GM23338 (cell line): Measurements from ENCODE around the gene ORM1. TPM values are rescaled to one million over a fixed set of nuclear protein-coding genes. Genes with fewer than 3 reads are reported as not detected.

ENCODE experiments used
- ATAC-seq: fragments of 200-7000 bp; cut with Tn5 transposase; 3 replicates; pipeline ENCODE4 v1.9.1; 2020
- DNase-seq: peaks from one replicate; pipeline ENCODE4 v3.0.0-alpha.2; 2015; ENCODE audit warnings: low spot score
- H2AFZ ChIP-seq: fragments of 200-600 bp; sonication (generic); 2 replicates; pipeline ENCODE4 v1.8.0; 2016; ENCODE audit warnings: antibody characterized with exemption, mild to moderate bottlenecking, moderate library complexity
- H3F3A ChIP-seq: fragments of 200-600 bp; sonication (generic); replicated peaks from 2 replicates; pipeline ENCODE4 v1.8.0; 2017; ENCODE audit warnings: antibody characterized with exemption, mixed run types, low read depth
- H3K27ac ChIP-seq: fragments of 200-600 bp; sonication (generic); 2 replicates; pipeline ENCODE4 v1.6.1; 2016; ENCODE audit warnings: low read depth
- H3K27me3 ChIP-seq: fragments of 200-600 bp; sonication (generic); 2 replicates; pipeline ENCODE4 v1.8.0; 2016; ENCODE audit warnings: mild to moderate bottlenecking, mixed run types, moderate library complexity; ENCODE audit not compliant: insufficient read depth
- H3K36me3 ChIP-seq: fragments of 200-600 bp; sonication (generic); 2 replicates; pipeline ENCODE4 v1.8.0; 2016; ENCODE audit warnings: mild to moderate bottlenecking; ENCODE audit not compliant: insufficient read depth
- H3K4me1 ChIP-seq: fragments of 200-600 bp; sonication (generic); 2 replicates; pipeline ENCODE4 v1.8.0; 2016; ENCODE audit warnings: mild to moderate bottlenecking, moderate library complexity; ENCODE audit not compliant: insufficient read depth
- H3K4me2 ChIP-seq: fragments of 200-600 bp; sonication (generic); 2 replicates; pipeline ENCODE4 v1.7.1; 2017; ENCODE audit warnings: mixed run types
- H3K4me3 ChIP-seq: fragments of 200-600 bp; sonication (generic); 2 replicates; pipeline ENCODE4 v1.6.1; 2016; ENCODE audit warnings: mixed run types
- H3K79me2 ChIP-seq: fragments of 200-600 bp; sonication (generic); replicated peaks from 2 replicates; pipeline ENCODE4 v1.8.0; 2017; ENCODE audit warnings: mild to moderate bottlenecking; ENCODE audit not compliant: insufficient read depth
- H3K9me2 ChIP-seq: fragments of 200-600 bp; sonication (generic); 2 replicates; pipeline ENCODE4 v1.8.0; 2017; ENCODE audit not compliant: insufficient read depth
- H4K20me1 ChIP-seq: fragments of 200-600 bp; sonication (generic); replicated peaks from 2 replicates; pipeline ENCODE4 v1.8.0; 2017; ENCODE audit warnings: mild to moderate bottlenecking; ENCODE audit not compliant: insufficient read depth
- H3K27ac Mint-ChIP-seq: 2 replicates; pipeline ENCODE4 v1.8.0; 2020; ENCODE audit warnings: inconsistent platforms, mild to moderate bottlenecking, moderate library complexity, mixed read lengths
- H3K27me3 Mint-ChIP-seq: 3 replicates; pipeline ENCODE4 v1.8.0; 2022; ENCODE audit warnings: low read depth, mild to moderate bottlenecking, moderate library complexity, mixed read lengths, inconsistent platforms; ENCODE audit not compliant: insufficient read depth, poor library complexity
- H3K36me3 Mint-ChIP-seq: 3 replicates; pipeline ENCODE4 v1.8.0; 2021; ENCODE audit warnings: low read depth, mild to moderate bottlenecking, inconsistent platforms, moderate library complexity, mixed read lengths
- H3K4me1 Mint-ChIP-seq: 3 replicates; pipeline ENCODE4 v1.8.0; 2020; ENCODE audit warnings: mild to moderate bottlenecking, inconsistent platforms, mixed read lengths
- H3K4me3 Mint-ChIP-seq: 3 replicates; pipeline ENCODE4 v1.8.0; 2021; ENCODE audit warnings: moderate library complexity, mild to moderate bottlenecking, inconsistent platforms, mixed read lengths
- H3K9me3 Mint-ChIP-seq: 3 replicates; pipeline ENCODE4 v1.8.0; 2020; ENCODE audit warnings: moderate library complexity, mild to moderate bottlenecking, inconsistent platforms, mixed read lengths
- CREB1 ChIP-seq: fragments of 250-450 bp; sonication (Bioruptor Pico); IDR thresholded peaks from 2 replicates; pipeline ENCODE4 v1.5.0; 2020; ENCODE audit warnings: low read depth, mild to moderate bottlenecking, moderate library complexity
- EZH2 ChIP-seq: fragments of 200-600 bp; sonication (generic); IDR thresholded peaks from one replicate; pipeline ENCODE4 v1.8.0; 2017; ENCODE audit warnings: antibody characterized with exemption, mild to moderate bottlenecking, low read depth; ENCODE audit not compliant: unreplicated experiment
- JUNB ChIP-seq: IDR thresholded peaks from one replicate; pipeline ENCODE4 v1.6.1; 2016; ENCODE audit warnings: antibody characterized with exemption; ENCODE audit not compliant: unreplicated experiment
- STAT1 ChIP-seq: IDR thresholded peaks from one replicate; pipeline ENCODE4 v1.6.1; 2016; ENCODE audit warnings: antibody characterized with exemption; ENCODE audit not compliant: unreplicated experiment
- ZNF331 ChIP-seq: fragments of 250-450 bp; sonication (Bioruptor Pico); IDR thresholded peaks from 2 replicates; pipeline ENCODE4 v1.5.0; 2020; ENCODE audit warnings: low read depth, mild to moderate bottlenecking, moderate library complexity
- polyA plus RNA-seq: library from polyadenylated mRNA; unstranded; fragments of >200 nt; fragmentation: Nextera tagmentation; extraction: Ambion mirVana; gene quantifications from 2 replicates; pipeline ENCODE4 v1.2.1, GENCODE V29; 2016
- total RNA-seq: library from RNA; depleted of rRNA; stranded (reverse); fragments of >200 nt; shearing (Covaris generic); gene quantifications from 2 replicates; pipeline ENCODE4 v1.2.3, GENCODE V29; 2014
- TF ChIP-seq, protein P1 (sequence below), 2 experiments: fragments of 200-600 bp in 1 of 2; sonication (generic) in 1 of 2; conservative IDR thresholded peaks; 2 replicates each; pipeline versions ENCODE4 v1.5.1 to v1.6.1; 2016 to 2017; ENCODE audit warnings: antibody characterized with exemption in 2 of 2, low read depth in 2 of 2, mild to moderate bottlenecking in 2 of 2, moderate library complexity in 1 of 2
- TF ChIP-seq, protein P2 (sequence below): fragments of 250-450 bp; sonication (Bioruptor Pico); IDR thresholded peaks from 2 replicates; pipeline ENCODE4 v1.5.0; 2020; ENCODE audit warnings: mild to moderate bottlenecking, moderate library complexity

Gene ORM1
- total and polyA plus RNA-seq, 2 experiments from 2014 or later, result not detected

- Histone ChIP-seq H3K4me1 (no peaks in the 10 kb centered on the region), H3K27ac (no peak overlapping the region), H3K27me3 (no peaks in the 10 kb centered on the region), H3K9me2 (no peaks in the 10 kb centered on the region), H3K4me2 (no peak overlapping the region), H3K79me2 (no peaks in the 10 kb centered on the region), H3K36me3 (no peaks in the 10 kb centered on the region), H2AFZ (no peak overlapping the region), H3K4me3 (no peak overlapping the region), H3F3A (no peaks in the 10 kb centered on the region), H4K20me1 (no peaks in the 10 kb centered on the region; the same call in 1 of the 2 replicates)
- Mint-ChIP-seq H3K4me1 (no peaks in the 10 kb centered on the region; the same call in 2 of the 3 replicates), H3K4me3 (no peak overlapping the region), H3K27me3 (peaks cover 9% of the 10 kb centered on the region), H3K27ac (no peak overlapping the region), H3K9me3 (no peaks in the 10 kb centered on the region; the same call in 2 of the 3 replicates), H3K36me3 (no peaks in the 10 kb centered on the region)
- TF ChIP-seq ZNF331 (CRISPR knock-in tag) (no peak), EZH2 (no peak), JUNB (no peak), CREB1 (CRISPR knock-in tag) (no peak), STAT1 (no peak)
- TF ChIP-seq, protein P1, sequence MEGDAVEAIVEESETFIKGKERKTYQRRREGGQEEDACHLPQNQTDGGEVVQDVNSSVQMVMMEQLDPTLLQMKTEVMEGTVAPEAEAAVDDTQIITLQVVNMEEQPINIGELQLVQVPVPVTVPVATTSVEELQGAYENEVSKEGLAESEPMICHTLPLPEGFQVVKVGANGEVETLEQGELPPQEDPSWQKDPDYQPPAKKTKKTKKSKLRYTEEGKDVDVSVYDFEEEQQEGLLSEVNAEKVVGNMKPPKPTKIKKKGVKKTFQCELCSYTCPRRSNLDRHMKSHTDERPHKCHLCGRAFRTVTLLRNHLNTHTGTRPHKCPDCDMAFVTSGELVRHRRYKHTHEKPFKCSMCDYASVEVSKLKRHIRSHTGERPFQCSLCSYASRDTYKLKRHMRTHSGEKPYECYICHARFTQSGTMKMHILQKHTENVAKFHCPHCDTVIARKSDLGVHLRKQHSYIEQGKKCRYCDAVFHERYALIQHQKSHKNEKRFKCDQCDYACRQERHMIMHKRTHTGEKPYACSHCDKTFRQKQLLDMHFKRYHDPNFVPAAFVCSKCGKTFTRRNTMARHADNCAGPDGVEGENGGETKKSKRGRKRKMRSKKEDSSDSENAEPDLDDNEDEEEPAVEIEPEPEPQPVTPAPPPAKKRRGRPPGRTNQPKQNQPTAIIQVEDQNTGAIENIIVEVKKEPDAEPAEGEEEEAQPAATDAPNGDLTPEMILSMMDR (conservative IDR thresholded peaks at IDR 0.05; ENCODE audit: low read depth in 2 of 2), result no peak
- TF ChIP-seq, protein P2, sequence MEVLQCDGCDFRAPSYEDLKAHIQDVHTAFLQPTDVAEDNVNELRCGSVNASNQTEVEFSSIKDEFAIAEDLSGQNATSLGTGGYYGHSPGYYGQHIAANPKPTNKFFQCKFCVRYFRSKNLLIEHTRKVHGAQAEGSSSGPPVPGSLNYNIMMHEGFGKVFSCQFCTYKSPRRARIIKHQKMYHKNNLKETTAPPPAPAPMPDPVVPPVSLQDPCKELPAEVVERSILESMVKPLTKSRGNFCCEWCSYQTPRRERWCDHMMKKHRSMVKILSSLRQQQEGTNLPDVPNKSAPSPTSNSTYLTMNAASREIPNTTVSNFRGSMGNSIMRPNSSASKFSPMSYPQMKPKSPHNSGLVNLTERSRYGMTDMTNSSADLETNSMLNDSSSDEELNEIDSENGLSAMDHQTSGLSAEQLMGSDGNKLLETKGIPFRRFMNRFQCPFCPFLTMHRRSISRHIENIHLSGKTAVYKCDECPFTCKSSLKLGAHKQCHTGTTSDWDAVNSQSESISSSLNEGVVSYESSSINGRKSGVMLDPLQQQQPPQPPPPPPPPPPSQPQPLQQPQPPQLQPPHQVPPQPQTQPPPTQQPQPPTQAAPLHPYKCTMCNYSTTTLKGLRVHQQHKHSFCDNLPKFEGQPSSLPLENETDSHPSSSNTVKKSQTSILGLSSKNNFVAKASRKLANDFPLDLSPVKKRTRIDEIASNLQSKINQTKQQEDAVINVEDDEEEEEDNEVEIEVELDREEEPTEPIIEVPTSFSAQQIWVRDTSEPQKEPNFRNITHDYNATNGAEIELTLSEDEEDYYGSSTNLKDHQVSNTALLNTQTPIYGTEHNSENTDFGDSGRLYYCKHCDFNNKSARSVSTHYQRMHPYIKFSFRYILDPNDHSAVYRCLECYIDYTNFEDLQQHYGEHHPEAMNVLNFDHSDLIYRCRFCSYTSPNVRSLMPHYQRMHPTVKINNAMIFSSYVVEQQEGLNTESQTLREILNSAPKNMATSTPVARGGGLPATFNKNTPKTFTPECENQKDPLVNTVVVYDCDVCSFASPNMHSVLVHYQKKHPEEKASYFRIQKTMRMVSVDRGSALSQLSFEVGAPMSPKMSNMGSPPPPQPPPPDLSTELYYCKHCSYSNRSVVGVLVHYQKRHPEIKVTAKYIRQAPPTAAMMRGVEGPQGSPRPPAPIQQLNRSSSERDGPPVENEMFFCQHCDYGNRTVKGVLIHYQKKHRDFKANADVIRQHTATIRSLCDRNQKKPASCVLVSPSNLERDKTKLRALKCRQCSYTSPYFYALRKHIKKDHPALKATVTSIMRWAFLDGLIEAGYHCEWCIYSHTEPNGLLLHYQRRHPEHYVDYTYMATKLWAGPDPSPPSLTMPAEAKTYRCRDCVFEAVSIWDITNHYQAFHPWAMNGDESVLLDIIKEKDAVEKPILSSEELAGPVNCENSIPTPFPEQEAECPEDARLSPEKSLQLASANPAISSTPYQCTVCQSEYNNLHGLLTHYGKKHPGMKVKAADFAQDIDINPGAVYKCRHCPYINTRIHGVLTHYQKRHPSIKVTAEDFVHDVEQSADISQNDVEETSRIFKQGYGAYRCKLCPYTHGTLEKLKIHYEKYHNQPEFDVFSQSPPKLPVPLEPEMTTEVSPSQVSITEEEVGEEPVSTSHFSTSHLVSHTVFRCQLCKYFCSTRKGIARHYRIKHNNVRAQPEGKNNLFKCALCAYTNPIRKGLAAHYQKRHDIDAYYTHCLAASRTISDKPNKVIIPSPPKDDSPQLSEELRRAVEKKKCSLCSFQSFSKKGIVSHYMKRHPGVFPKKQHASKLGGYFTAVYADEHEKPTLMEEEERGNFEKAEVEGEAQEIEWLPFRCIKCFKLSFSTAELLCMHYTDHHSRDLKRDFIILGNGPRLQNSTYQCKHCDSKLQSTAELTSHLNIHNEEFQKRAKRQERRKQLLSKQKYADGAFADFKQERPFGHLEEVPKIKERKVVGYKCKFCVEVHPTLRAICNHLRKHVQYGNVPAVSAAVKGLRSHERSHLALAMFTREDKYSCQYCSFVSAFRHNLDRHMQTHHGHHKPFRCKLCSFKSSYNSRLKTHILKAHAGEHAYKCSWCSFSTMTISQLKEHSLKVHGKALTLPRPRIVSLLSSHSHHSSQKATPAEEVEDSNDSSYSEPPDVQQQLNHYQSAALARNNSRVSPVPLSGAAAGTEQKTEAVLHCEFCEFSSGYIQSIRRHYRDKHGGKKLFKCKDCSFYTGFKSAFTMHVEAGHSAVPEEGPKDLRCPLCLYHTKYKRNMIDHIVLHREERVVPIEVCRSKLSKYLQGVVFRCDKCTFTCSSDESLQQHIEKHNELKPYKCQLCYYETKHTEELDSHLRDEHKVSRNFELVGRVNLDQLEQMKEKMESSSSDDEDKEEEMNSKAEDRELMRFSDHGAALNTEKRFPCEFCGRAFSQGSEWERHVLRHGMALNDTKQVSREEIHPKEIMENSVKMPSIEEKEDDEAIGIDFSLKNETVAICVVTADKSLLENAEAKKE, result no peak
- ATAC-seq (no peak), DNase-seq (no peak)
These were observed 44.5 kb upstream of the ORM1 start for GRCh38 chr9:114278356-114278755.
